ENCODE measurements around the gene ARHGEF16.

The ARHGEF16 gene

GRCh38 chr1:3439346-3440299, 14.8 kb upstream of the ARHGEF16 start:
- no peak for DNase-seq

- DNase-seq = no peak
Observed at GRCh38 chr1:3440300-3440681, 14.2 kb upstream of the ARHGEF16 start.

GRCh38 chr1:3440711-3441409, 13.6 kb upstream of the ARHGEF16 start:
- DNase-seq = no peak

GRCh38 chr1:3441410-3441847, 13.0 kb upstream of the ARHGEF16 start:
- DNase-seq = no peak

GRCh38 chr1:3441880-3442279, 12.6 kb upstream of the ARHGEF16 start:
- no peak for DNase-seq

GRCh38 chr1:3442331-3442730, 12.1 kb upstream of the ARHGEF16 start:
- no peak for DNase-seq

GRCh38 chr1:3442901-3443300, 11.6 kb upstream of the ARHGEF16 start:
- no peak for DNase-seq

- DNase-seq = no peak
Observed at GRCh38 chr1:3443807-3444206, 10.7 kb upstream of the ARHGEF16 start.

GRCh38 chr1:3444298-3444697, 10.2 kb upstream of the ARHGEF16 start:
- no peak for DNase-seq

GRCh38 chr1:3444736-3445135, 9.7 kb upstream of the ARHGEF16 start:
- DNase-seq = no peak

- DNase-seq = no peak
Observed at GRCh38 chr1:3450202-3450863, 4.1 kb upstream of the ARHGEF16 start.

GRCh38 chr1:3450983-3451382, 3.5 kb upstream of the ARHGEF16 start:
- no peak for DNase-seq

- DNase-seq = no peak
Observed at GRCh38 chr1:3451994-3452865, 2.2 kb upstream of the ARHGEF16 start.

GRCh38 chr1:3452866-3453175, 1.6 kb upstream of the ARHGEF16 start:
- DNase-seq = no peak

GRCh38 chr1:3453203-3453761, 1.2 kb upstream of the ARHGEF16 start:
- peak; percentile 65 for DNase-seq

- DNase-seq = no peak
Observed at GRCh38 chr1:3454811-3455618, 550 bp downstream of the ARHGEF16 start.

- DNase-seq = no peak
Observed at GRCh38 chr1:3455670-3456448, 1.4 kb downstream of the ARHGEF16 start.

GRCh38 chr1:3456449-3456963, 2.0 kb downstream of the ARHGEF16 start:
- no peak for DNase-seq

GRCh38 chr1:3456964-3457909, 2.8 kb downstream of the ARHGEF16 start:
- DNase-seq = no peak
